Measurements from ENCODE around the gene CALML4. TPM values are rescaled to one million over a fixed set of nuclear protein-coding genes. Genes with fewer than 3 reads are reported as not detected.

Gene CALML4
- total RNA-seq, 4 donors from 2014 or later = 1.6 to 5.3 (median 3.3) TPM

DNA sequence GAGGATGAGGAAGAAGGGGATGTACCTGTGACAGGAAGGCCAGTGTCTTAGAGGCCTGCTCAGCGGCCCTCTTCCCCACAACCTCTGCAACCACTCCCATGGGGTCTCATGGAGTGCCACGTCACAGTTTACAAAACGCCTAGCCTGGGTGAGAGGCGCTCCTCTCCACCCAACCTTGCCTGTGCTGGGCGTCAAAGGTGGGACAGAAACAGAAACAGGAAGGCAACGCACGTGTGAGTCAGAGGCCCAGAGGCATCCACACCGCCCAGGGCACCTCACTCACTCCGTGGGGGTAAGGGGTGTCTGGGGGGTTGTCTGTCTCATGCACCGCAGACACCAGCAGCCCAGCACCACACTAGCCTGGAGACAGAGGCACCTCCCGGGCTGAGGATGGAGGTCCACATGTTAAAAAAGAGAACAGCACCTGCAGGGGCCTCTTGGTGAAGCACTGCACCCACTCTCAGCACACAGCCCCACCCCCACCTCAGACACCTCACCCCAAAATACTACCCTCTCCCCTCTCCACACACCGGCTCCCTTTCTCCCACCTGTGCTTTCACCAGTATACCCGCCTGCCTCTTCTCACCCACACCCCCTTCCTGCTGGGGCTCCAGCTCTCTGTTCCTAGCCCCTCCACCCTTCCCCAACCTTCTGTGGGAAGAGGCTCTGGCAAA is 4.7 kb upstream of the CALML4 start:
- Histone ChIP-seq H3K4me3 (no peak overlapping the region), H3K27ac (no peak overlapping the region), H3K36me3 (peaks cover 0 to 22% (median 0%) of the 10 kb centered on the region in 3 donors), H3K9me3 (no peaks in the 10 kb centered on the region), H3K27me3 (no peaks in the 10 kb centered on the region), H3K4me1 (peaks cover 14 to 31% (median 18%) of the 10 kb centered on the region in 3 donors)
- DNase-seq = no peak
- no peak for TF ChIP-seq POLR2A (IDR thresholded peaks at IDR 0.05)
- TF ChIP-seq, protein P1, sequence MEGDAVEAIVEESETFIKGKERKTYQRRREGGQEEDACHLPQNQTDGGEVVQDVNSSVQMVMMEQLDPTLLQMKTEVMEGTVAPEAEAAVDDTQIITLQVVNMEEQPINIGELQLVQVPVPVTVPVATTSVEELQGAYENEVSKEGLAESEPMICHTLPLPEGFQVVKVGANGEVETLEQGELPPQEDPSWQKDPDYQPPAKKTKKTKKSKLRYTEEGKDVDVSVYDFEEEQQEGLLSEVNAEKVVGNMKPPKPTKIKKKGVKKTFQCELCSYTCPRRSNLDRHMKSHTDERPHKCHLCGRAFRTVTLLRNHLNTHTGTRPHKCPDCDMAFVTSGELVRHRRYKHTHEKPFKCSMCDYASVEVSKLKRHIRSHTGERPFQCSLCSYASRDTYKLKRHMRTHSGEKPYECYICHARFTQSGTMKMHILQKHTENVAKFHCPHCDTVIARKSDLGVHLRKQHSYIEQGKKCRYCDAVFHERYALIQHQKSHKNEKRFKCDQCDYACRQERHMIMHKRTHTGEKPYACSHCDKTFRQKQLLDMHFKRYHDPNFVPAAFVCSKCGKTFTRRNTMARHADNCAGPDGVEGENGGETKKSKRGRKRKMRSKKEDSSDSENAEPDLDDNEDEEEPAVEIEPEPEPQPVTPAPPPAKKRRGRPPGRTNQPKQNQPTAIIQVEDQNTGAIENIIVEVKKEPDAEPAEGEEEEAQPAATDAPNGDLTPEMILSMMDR (IDR thresholded peaks at IDR 0.05) = no peak
- 59 to 84% methylated on average over 6 to 13 of the region's 13 CpGs for WGBS, 2 donors
- intact Hi-C loops (cut with DNase I) = loop anchor here (10.0 kb wide), 1 partner anchor 345 kb away; no protein-coding TSS in a partner anchor

DNA sequence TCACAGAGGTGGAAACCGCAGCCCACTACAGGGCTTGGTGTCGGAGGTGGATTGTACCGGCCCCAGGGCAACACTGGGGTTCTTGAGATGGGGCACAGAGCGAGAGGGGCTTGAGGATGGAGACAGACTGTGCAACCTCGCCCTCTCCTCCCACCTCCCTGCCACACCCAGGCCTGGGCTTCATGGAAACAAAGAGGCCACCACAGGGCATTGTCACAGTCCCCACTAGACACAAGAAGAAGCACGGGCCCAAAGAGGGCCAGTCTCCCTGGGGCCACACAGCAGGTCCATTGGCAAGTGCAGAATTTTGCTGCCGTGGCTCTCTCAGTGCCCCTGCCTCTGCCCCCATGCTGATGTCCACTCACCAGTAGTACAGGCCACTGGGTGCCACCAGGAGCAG is 4.1 kb upstream of the CALML4 start:
- no peak for DNase-seq
- H3K4me1 ChIP-seq = peaks cover 14 to 37% (median 24%) of the 10 kb centered on the region in 3 donors
- intact Hi-C loops (cut with DNase I) = no loop called here
- TF ChIP-seq, protein P1 (IDR thresholded peaks at IDR 0.05) = no peak
- TF ChIP-seq POLR2A (IDR thresholded peaks at IDR 0.05) = no peak
- H3K9me3 ChIP-seq = no peaks in the 10 kb centered on the region
- WGBS, 2 donors = 92 to 99% methylated on average over 4 to 6 of the region's 7 CpGs
- no peak overlapping the region for H3K27ac ChIP-seq
- H3K36me3 ChIP-seq = peaks cover 0 to 18% (median 0%) of the 10 kb centered on the region in 3 donors
- H3K4me3 ChIP-seq = no peak overlapping the region
- no peaks in the 10 kb centered on the region for H3K27me3 ChIP-seq

DNA sequence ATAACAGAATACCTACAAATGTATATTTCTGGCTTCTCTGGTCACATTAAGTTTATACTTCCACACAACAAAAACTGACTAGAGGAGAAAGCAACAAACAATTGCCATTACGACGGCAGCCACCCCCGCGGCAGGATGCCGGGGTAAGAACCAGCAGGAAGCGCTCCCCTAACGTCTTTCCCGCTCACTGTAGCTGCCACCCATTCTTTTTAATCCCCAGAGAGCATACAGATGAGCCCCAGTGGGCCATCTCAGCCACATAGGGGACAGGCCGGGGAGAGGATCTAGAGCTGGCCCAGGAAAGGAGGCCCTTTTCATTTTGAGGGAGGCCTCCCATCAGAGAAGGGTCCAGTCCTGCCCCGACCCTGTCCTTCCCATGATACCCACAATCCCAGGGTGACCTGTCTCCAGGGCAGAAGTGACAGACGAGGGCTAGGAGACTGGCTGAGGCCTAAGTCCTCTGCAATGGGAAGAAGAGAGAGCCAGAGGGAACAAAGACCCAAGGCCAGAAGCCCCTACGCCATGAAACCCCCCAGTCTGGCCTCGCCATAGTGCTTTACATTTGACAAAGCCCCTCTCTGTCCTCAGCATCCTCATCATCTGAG is 3.6 kb upstream of the CALML4 start:
- intact Hi-C loops (cut with DNase I) = no loop called here
- 67 to 78% methylated on average over 7 to 11 of the region's 13 CpGs for WGBS, 2 donors
- no peak for DNase-seq
- no peaks in the 10 kb centered on the region for H3K9me3 ChIP-seq
- H3K27me3 ChIP-seq = no peaks in the 10 kb centered on the region
- TF ChIP-seq, protein P1 (IDR thresholded peaks at IDR 0.05) = no peak
- no peak for TF ChIP-seq POLR2A (IDR thresholded peaks at IDR 0.05)
- H3K4me3 ChIP-seq = no peak overlapping the region
- peaks cover 0 to 12% (median 0%) of the 10 kb centered on the region in 3 donors for H3K36me3 ChIP-seq
- peaks cover 14 to 42% (median 25%) of the 10 kb centered on the region in 3 donors for H3K4me1 ChIP-seq
- no peak overlapping the region for H3K27ac ChIP-seq

DNA sequence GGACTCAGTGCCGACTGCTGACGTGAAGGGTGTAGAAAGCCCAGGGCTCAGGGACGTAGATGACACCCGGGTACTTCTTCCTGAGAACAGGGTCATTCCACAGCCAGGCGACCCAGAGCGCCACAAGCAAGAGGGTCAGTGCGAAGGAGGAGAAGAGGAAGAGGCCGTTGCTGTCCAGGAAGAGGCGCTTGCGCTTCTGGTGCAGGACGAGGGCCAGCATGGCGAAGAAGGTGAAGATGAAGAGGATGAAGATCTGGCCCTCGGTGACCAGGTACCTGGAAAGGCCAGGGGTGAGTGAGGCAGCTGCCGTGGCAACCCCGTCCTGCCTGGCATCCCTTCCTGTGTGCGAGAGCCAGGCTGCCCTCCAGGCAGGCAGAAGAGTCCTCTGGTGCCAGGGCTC is 3.0 kb upstream of the CALML4 start:
- Histone ChIP-seq H3K4me1 (peaks cover 14 to 45% (median 25%) of the 10 kb centered on the region in 3 donors), H3K4me3 (no peak overlapping the region), H3K27ac (no peak overlapping the region), H3K9me3 (no peaks in the 10 kb centered on the region), H3K27me3 (no peaks in the 10 kb centered on the region), H3K36me3 (peaks cover 0 to 8% (median 0%) of the 10 kb centered on the region in 3 donors)
- no peak for DNase-seq
- no peak for TF ChIP-seq POLR2A (IDR thresholded peaks at IDR 0.05)
- TF ChIP-seq, protein P1 (IDR thresholded peaks at IDR 0.05) = no peak
- 64 to 92% methylated on average over 16 of the region's 16 CpGs for WGBS, 2 donors
- intact Hi-C loops (cut with DNase I) = no loop called here
